Activated CD4-positive, alpha-beta T cell treated with anti-CD3 and anti-CD28 coated beads, Interleukin-2, amount 10 ng/mL, durations not matched to agents 24 days and 14 days (primary cell): ENCODE results near the gene TSPAN17. TPM values are rescaled to one million over a fixed set of nuclear protein-coding genes. Genes with fewer than 3 reads are reported as not detected.

Experiments used
- DNase-seq: peaks from one replicate; pipeline ENCODE4 v3.0.0; 2022
- H3K27ac Mint-ChIP-seq: one replicate; pipeline ENCODE4 v1.8.0; 2022; ENCODE audit warnings: mild to moderate bottlenecking, mixed read lengths
- H3K27me3 Mint-ChIP-seq: one replicate; pipeline ENCODE4 v1.8.0; 2022; ENCODE audit warnings: mixed read lengths
- H3K36me3 Mint-ChIP-seq: one replicate; pipeline ENCODE4 v1.8.0; 2022; ENCODE audit warnings: low read depth, mild to moderate bottlenecking, mixed read lengths
- H3K4me1 Mint-ChIP-seq: one replicate; pipeline ENCODE4 v1.8.0; 2021; ENCODE audit warnings: mixed read lengths
- H3K4me3 Mint-ChIP-seq: one replicate; pipeline ENCODE4 v1.8.0; 2022; ENCODE audit warnings: mild to moderate bottlenecking, moderate library complexity, mixed read lengths
- H3K9me3 Mint-ChIP-seq: one replicate; pipeline ENCODE4 v1.8.0; 2021; ENCODE audit warnings: mixed read lengths
- intact Hi-C: fragments of 100-400 bp; cut with micrococcal nuclease; formaldehyde crosslinking; loops from one replicate; pipeline ENCODE4 v1.15.1; 2023
- total RNA-seq: library from RNA; stranded (reverse); gene quantifications from 2 replicates; pipeline ENCODE4 v1.2.3, GENCODE V29; 2022

Gene TSPAN17
- total RNA-seq, 1 donor from 2014 or later = 32.0 TPM

DNA sequence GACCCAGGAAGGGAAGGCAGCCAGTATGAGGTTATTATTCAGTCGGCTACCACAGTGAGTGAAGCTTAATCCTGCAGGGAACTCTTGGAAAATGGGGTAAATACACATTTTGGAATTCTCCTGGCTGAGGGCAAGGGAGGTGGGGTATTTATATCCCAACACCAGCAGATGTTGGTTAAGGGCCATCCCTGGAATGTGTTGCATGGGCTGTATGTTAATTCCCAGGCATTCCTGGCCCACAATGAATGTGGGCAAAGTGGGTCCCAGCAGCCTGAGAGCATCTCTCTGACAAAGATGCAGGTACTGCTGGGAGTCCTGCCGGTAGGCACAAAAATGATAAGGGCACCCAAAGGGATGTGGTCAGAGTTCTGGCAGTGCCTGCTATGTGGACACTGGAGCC lies 34.4 kb upstream of the TSPAN17 start:
- intact Hi-C loops = loop anchor here (5.0 kb wide), 1 partner anchor 76 kb away; the partner anchor contains the start of gene RNF44
- Mint-ChIP-seq H3K27me3 (peaks cover 61% of the 10 kb centered on the region), H3K4me1 (peaks cover 14% of the 10 kb centered on the region), H3K4me3 (no peak overlapping the region), H3K36me3 (no peaks in the 10 kb centered on the region), H3K9me3 (no peaks in the 10 kb centered on the region), H3K27ac (no peak overlapping the region)
- no peak for DNase-seq

DNA sequence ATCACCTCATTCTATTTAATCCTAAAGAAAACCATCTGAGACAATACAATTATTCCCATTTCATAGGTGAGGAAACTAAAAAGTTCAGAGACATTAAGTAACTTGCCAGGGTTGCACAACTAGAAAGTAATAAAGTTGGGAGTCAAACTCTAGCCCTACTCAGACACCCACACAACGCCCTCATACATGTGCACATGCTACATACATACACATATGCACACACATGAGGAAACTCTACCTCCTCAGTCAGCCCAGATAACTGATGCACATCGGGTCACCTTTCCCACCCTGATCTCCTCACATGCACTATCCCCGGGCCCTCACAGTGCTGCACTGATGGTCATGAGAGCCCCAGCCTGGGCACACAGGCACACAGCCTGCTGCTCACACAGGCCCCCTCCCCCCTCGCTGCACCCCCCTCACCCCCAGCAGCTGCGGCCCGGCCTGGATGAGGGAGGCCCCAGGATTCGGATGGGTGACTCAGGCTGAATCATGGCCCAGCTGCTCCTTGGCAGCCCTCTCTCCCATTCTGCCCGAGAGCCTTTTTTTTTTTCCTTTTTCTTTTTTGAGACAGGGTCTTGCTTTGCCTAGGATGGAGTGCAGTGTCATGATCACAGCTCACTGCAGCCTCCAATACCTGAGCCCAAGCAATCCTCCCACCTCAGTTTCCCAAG lies 32.3 kb upstream of the TSPAN17 start:
- Mint-ChIP-seq H3K4me1 (peaks cover 9% of the 10 kb centered on the region), H3K27ac (no peak overlapping the region), H3K4me3 (no peak overlapping the region), H3K36me3 (no peaks in the 10 kb centered on the region), H3K27me3 (peaks cover 69% of the 10 kb centered on the region), H3K9me3 (no peaks in the 10 kb centered on the region)
- intact Hi-C loops = loop anchor here (5.0 kb wide), 2 partner anchors 78 to 198 kb away; partner anchors contain the start of genes CLTB and RNF44
- DNase-seq = no peak

DNA sequence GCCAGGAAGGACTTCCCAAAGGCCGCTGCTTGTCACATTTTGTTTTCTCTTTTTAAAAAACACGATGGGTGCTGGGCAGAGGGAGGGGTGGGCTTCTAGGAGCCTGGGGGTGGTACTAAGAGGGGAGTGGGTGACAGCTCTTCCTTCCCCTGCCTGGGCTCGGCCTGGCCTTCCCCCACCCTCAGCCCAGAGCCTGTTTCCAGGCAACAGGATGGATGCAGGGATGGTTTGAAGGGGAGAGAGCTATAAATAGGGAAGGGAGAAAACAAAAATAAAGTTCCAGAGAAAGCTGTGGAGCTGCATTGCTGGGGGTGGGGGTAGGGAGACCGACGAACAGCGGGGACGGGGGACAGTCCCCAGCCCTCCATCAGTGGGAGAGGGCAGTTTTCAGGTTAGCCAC lies 30.8 kb upstream of the TSPAN17 start:
- no peaks in the 10 kb centered on the region for H3K36me3 Mint-ChIP-seq
- peaks cover 10% of the 10 kb centered on the region for H3K4me1 Mint-ChIP-seq
- no peak overlapping the region for H3K27ac Mint-ChIP-seq
- H3K27me3 Mint-ChIP-seq = peaks cover 78% of the 10 kb centered on the region
- H3K9me3 Mint-ChIP-seq = no peaks in the 10 kb centered on the region
- intact Hi-C loops = loop anchor here (5.0 kb wide), 1 partner anchor 199 kb away; the partner anchor contains the start of gene CLTB
- no peak for DNase-seq
- no peak overlapping the region for H3K4me3 Mint-ChIP-seq

DNA sequence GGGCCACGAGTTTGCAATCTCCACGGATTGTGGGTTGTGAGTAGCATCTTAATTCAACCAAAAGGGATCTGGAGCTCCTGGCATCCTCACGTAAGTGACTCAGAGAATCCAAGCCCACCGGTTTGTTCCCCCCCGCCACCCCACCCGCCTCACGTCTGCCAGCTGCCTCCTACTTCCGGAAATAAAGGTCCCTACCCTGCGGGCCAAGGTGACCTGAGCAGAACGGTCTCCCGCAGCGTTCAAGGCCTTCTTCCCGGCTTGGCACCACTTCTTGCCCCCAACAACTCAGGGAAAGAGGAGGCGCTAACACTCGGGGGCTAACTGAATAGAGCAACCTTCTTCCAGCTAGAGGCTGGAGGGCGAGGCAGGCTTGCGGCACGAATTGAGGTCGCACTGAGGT lies 28.5 kb upstream of the TSPAN17 start:
- intact Hi-C loops = loop anchor here (1.0 to 5.0 kb wide), 3 partner anchors 29 to 201 kb away; partner anchors contain the start of genes CLTB and TSPAN17

DNA sequence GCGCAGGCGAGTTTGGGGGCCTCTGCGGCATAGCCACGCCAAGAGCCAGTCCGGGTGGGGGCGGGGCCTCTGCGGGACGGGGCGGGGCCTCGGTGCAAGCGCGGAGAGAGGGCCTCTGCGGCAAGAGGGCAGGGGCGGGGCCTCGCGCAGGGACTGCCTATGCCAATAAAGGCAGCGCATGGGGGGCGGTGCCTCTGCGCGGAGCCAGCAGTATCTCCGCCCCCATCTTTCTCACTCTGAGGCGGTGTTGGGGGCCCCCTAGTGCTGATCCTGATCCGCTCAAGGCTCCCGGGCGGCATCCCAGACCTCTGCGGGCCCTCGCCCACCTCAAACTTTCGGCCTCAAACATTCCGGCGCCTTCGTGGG lies 28.1 kb upstream of the TSPAN17 start:
- Mint-ChIP-seq H3K27ac (no peak overlapping the region), H3K27me3 (peaks cover 76% of the 10 kb centered on the region), H3K9me3 (no peaks in the 10 kb centered on the region), H3K36me3 (no peaks in the 10 kb centered on the region), H3K4me1 (peaks cover 9% of the 10 kb centered on the region), H3K4me3 (peak overlapping the region; percentile 43)
- DNase-seq = peak; percentile 94
- intact Hi-C loops = loop anchor here (1.0 to 5.0 kb wide), 3 partner anchors 28 to 202 kb away; partner anchors contain the start of genes CLTB and TSPAN17

More for the DNA sequence above, 28.5 kb upstream of the TSPAN17 start:
- Mint-ChIP-seq H3K27ac (no peak overlapping the region), H3K9me3 (no peaks in the 10 kb centered on the region), H3K4me1 (peaks cover 9% of the 10 kb centered on the region), H3K4me3 (peak overlapping the region; percentile 43), H3K27me3 (peaks cover 76% of the 10 kb centered on the region), H3K36me3 (no peaks in the 10 kb centered on the region)
- no peak for DNase-seq

DNA sequence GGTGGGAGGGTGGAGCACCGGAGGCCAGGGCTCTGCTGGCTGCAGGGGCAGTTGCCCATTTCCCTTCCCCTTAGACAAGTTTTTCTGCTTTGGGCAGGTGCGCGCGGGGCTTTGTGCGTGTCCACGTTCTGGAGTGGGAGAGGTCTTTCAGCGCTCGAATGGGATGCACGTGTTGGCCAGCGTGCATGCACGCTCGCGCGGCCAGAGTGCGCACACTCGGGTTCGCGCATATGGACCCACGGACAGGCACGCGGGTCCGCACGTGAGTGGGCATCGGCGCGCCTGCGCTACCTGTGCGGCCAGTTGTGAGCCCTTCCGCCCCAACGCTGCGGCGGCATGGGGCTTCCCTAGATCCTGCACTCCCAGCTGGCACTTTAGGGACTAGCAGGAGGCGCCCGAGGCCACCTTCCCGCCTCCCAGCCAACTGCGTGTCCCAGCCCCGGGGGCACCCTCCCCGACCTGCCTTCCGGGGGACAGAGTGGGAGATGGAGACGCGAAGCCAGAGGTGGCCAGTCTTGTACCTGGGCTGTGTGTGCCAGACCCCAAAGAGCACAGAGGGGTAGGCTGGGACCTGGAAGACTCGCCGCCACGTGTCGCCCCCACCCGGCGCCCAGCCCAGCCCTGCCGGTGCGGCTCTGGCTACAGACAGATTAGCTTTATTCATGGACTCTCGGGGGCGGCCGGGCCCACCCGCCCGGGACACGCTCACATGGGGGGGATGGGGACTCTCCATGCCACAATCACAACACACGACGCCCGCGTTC lies 27.5 kb upstream of the TSPAN17 start:
- Mint-ChIP-seq H3K9me3 (no peaks in the 10 kb centered on the region), H3K36me3 (no peaks in the 10 kb centered on the region), H3K4me1 (peaks cover 9% of the 10 kb centered on the region), H3K4me3 (peak overlapping the region; percentile 62), H3K27me3 (peaks cover 74% of the 10 kb centered on the region), H3K27ac (no peak overlapping the region)
- intact Hi-C loops = loop anchor here (1.0 to 5.0 kb wide), 3 partner anchors 28 to 202 kb away; partner anchors contain the start of genes CLTB and TSPAN17
- DNase-seq = no peak

DNA sequence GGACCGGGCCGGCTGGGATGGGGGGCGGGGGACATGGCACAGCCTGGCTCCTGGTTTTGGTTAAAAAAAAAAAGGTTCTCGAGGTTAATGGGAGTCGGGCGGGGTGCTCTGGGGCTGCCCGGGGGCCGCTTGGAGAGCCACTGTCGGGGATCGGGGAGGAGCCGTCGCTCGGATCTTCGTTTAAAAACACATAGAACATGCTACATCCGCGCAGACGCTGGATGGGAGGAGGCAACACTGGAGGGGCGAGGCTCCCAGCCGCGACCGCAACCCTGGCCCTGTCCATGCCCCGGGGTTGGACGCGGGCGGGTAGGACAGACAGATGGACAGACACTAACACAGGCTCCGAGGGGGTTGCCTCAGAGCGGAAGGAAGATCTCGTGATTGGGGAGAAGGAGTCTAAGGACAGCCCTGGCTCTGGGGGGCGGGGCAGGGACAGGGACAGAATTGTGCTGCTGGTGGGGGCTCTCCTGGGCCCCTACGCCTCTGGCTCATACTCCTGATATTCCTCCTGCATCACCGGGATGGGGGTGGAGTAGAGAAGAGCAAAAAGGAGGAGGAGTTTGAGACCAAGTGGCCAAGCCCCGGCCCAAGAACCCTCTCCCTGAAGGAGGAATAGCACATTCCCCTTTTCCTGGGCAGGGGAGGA lies 26.8 kb upstream of the TSPAN17 start:
- no peak overlapping the region for H3K27ac Mint-ChIP-seq
- DNase-seq = peak; percentile 72
- peaks cover 9% of the 10 kb centered on the region for H3K4me1 Mint-ChIP-seq
- H3K9me3 Mint-ChIP-seq = no peaks in the 10 kb centered on the region
- H3K36me3 Mint-ChIP-seq = no peaks in the 10 kb centered on the region
- H3K4me3 Mint-ChIP-seq = peak overlapping the region; percentile 62
- H3K27me3 Mint-ChIP-seq = peaks cover 73% of the 10 kb centered on the region
- intact Hi-C loops = no loop called here

DNA sequence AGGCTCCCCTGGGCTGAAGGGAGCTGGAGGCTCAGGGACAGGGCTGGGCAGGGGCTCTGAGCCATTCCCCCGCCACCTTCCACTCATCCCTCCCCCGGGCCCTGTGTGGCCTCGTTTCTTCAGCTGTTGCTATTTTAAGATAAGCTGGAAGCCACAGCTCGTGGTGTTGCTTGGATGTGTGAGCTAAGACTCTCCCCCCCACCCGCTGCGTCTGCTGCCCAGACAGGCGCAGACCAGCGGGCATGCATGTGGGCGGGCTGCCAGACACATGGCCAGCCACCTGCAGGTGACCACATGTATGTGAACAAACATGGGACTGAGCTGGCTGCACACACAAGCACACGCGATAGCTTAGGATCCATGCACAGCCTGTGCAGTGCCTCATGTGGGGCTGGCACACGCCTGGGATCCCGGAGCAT lies 25.6 kb upstream of the TSPAN17 start:
- intact Hi-C loops = no loop called here
- no peaks in the 10 kb centered on the region for H3K36me3 Mint-ChIP-seq
- DNase-seq = no peak
- H3K4me3 Mint-ChIP-seq = no peak overlapping the region
- H3K27ac Mint-ChIP-seq = no peak overlapping the region
- H3K9me3 Mint-ChIP-seq = no peaks in the 10 kb centered on the region
- peaks cover 9% of the 10 kb centered on the region for H3K4me1 Mint-ChIP-seq
- H3K27me3 Mint-ChIP-seq = peaks cover 72% of the 10 kb centered on the region

DNA sequence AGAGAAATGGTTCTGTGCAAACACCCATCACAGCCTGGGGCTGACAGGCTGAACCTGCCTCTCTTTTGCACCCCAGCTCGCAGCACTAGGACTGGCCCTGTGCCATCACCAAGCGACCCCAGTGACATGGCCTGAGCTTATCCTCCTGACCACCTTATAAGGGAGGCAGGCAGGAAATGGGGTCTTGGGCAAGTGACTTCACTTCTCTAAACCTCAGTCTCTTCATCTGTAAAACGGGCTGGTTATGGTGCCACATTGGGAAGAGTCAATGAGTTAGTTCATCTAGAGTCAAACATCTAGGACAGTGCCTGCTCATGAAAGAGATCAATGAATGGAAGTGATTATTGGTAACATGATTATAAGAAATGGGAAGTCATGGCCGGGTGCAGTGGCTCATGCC lies 23.1 kb upstream of the TSPAN17 start:
- Mint-ChIP-seq H3K9me3 (no peaks in the 10 kb centered on the region), H3K27ac (no peak overlapping the region), H3K36me3 (no peaks in the 10 kb centered on the region), H3K4me3 (no peak overlapping the region), H3K4me1 (peaks cover 11% of the 10 kb centered on the region), H3K27me3 (peaks cover 73% of the 10 kb centered on the region)
- intact Hi-C loops = no loop called here
- DNase-seq = no peak

DNA sequence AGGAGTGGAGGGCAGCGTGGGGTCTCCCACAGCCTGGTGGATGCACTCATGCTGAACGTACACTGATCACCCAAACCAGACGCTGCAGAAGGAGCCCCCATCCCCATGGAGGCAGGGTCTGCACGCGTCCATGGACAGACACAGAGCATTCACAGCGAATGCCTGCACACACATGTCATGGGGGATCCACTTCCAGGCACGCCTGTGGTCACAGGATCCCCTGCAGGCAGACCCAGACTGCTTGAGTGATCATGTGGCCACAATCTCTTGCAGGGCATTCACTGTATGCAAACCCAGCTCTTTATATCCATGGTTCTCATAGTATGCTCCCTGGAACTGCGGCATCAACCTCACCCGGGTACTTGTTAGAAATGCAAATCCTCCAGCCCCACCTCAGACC lies 22.3 kb upstream of the TSPAN17 start:
- H3K4me1 Mint-ChIP-seq = peaks cover 11% of the 10 kb centered on the region
- DNase-seq = no peak
- intact Hi-C loops = no loop called here
- H3K9me3 Mint-ChIP-seq = no peaks in the 10 kb centered on the region
- no peaks in the 10 kb centered on the region for H3K36me3 Mint-ChIP-seq
- no peak overlapping the region for H3K4me3 Mint-ChIP-seq
- peaks cover 73% of the 10 kb centered on the region for H3K27me3 Mint-ChIP-seq
- H3K27ac Mint-ChIP-seq = no peak overlapping the region

DNA sequence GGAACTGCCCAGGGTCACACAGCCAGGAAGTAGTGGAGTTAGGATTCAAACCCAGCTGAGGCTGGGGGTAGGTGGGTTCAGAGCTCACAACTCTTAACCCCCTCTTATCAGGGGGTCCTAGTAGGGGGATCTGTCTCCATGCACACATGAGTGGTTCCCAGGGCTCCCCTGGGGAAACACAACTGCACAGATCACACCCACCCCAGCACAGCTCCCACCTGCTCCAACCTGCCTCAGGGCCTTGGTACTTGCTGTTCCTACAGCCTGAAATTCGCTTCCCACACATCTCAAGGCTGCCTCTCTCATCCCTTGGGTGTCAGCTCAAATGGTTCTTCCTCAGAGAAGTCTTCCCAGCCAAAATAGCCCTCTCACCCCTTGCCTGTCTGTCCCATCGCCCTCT lies 21.8 kb upstream of the TSPAN17 start:
- Mint-ChIP-seq H3K4me1 (peaks cover 6% of the 10 kb centered on the region), H3K27ac (no peak overlapping the region), H3K4me3 (no peak overlapping the region), H3K9me3 (no peaks in the 10 kb centered on the region), H3K36me3 (no peaks in the 10 kb centered on the region), H3K27me3 (peaks cover 68% of the 10 kb centered on the region)
- intact Hi-C loops = no loop called here
- DNase-seq = no peak

DNA sequence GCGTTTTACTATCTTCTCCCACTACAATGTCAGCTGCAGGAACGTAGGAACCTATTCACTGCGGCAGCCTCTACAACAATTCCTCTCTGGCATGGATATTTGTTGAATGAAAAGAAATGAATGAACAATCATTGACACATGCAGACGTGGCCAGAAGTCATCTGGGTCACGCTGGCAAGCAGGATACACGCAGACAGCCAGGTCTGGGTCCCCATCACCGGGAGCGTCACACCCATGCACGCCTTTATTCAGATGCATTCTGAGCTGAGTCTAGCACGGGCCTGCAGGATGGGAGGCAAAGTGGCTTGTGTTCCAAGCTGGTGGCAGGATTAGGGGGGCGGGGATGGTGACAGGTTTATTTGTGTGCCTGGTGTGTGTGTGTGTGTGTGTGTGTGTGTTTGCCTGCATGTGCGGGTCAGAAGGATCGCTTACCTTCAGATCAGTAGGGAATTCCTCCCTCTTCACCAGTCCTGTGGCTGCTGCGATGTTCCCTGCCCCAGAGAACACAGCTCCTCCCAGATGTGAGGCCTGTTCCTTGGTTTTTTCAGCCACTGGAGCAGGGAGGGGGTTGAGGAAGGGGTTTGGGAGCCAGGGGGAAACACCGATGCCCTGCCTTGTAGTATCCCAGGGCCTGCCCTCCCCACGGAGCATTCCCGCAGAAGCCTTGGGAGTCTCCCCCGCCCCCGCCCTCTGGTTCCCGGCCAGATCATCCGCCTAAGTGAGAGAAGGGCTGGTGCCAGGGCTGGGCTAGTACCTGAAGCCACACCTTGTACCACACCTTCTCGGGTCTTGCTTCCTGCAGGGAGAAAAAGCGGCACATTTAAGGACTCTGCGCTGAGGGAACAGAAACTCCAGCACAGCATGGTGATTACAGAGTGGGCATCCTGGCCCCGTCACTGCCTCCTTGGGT lies 21.1 kb upstream of the TSPAN17 start:
- DNase-seq = no peak
- no peak overlapping the region for H3K4me3 Mint-ChIP-seq
- H3K9me3 Mint-ChIP-seq = no peaks in the 10 kb centered on the region
- peaks cover 71% of the 10 kb centered on the region for H3K27me3 Mint-ChIP-seq
- intact Hi-C loops = no loop called here
- no peaks in the 10 kb centered on the region for H3K36me3 Mint-ChIP-seq
- H3K27ac Mint-ChIP-seq = no peak overlapping the region
- peaks cover 9% of the 10 kb centered on the region for H3K4me1 Mint-ChIP-seq

DNA sequence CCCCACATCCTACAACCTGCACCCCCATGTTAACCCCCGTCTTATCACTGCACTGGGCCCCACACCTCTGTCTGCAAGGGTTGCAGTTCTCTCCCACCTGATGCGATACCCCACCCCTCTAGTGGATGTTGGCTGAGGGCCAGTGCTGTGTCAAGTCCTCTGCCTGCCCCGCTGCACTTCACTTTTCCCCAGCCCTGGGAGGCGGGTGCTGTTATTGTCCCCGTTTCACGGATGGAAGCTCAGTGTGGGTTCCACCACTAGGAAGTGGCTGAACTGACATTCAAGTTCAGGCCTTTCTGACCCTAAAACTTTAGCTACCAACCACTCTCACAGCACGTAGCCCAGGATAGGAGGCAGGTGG lies 20.4 kb upstream of the TSPAN17 start:
- Mint-ChIP-seq H3K27ac (no peak overlapping the region), H3K4me3 (no peak overlapping the region), H3K27me3 (peaks cover 73% of the 10 kb centered on the region), H3K4me1 (peaks cover 9% of the 10 kb centered on the region), H3K9me3 (no peaks in the 10 kb centered on the region), H3K36me3 (no peaks in the 10 kb centered on the region)
- DNase-seq = no peak
- intact Hi-C loops = no loop called here
